HuH-7 (cell line): ENCODE data around the gene MUC2.

ENCODE experiments used
- DNase-seq: peaks from one replicate; pipeline ENCODE4 v3.0.0; 2011; ENCODE audit warnings: low spot score

MUC2 gene

DNA sequence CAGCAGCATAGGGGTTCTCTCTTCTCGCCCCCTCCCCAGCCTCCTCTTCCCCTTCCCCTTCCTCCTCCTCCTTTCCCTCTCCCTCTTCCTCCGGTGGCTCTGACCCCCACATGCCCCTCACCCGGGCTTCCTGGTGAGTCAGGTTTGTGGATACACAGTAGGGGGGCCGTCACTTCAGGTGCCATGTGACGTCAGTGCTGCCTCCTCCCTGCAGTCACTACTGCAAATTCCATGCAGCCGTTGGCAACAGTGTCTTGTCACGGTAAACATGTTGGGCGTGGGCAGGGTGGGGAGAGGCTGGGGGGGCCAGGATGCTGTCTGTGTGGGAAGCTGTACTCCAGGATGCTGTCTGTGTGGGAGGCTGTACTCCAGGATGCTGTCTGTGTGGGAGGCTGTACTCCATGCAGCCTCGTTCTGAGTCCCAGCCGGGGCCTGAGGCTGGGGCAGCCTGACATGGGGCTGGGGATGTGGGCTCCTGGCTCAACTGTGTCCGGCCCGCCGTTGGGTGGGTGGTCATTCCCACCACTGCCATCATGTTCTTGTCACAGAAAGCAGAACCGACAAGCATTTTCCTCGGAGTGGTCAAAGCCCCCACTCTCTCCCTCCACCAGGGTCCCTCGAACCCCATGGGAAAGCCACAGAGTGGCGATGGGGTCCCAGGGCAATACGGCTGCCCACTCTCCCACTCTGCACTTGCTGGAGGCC is 2.4 kb upstream of the MUC2 start:
- DNase-seq, result no peak

DNA sequence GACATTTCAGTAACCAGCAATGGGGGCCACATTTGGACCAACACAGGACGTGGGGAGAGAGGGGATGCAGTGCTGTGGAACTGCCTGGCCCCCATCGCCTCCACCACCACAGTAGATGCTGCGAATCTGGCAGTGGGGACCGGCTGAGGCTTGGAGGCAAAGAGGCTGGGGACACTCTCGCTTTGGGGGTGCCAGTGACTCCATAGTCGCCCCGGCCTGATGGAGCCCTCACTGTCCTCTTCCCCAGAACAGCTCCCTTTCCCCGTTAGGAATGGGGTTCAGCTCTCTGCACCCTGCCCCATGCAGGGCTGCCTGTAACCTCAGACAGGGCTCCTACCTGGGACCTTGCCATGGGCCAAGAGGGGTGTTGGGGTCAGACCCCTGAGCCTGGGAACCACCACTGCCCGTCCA is 1.8 kb upstream of the MUC2 start:
- no peak for DNase-seq

DNA sequence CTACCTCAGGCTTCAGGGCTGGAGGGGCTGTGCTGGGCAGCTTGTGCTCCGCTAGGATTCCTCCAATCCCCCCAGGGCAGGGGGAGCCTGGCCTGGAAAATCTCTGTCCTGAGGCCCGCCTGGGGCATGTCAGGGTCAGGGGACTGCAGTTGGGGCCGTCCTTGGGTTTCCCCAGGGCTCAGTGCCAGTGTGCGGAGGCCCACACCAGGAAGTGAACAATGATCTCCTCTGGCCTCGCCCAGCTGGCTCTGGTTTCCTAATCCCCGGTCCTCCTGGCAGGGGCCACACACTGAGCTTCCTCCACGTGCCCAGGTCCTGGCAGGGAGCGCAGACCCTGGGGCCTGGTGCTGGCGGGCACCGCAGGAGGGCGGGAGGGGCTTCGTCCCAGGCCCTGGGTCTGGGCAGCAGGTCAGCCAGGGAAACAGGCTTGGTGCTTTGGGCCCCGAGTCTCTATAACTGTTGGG is 1.4 kb upstream of the MUC2 start:
- DNase-seq, result no peak

DNA sequence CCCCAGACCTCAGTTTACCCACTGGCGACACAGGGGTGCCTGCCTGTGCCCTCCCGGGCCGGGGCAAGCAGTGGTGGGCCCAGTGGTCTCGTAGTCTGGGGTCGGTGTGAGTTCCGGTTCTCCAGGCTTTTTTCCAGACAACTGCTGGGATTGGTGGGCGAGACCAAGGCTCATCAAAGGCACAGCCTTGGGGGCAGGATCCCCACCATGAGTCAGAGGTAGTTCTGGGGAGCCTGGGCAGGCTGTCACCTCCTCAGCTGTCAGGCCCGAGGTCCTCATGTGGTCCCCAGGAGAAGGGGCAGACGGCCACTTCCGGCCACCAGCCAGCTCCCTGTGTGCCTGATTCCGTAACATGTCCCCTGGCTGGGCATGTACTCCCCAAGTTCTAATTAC is 827 bp upstream of the MUC2 start:
- no peak for DNase-seq

DNA sequence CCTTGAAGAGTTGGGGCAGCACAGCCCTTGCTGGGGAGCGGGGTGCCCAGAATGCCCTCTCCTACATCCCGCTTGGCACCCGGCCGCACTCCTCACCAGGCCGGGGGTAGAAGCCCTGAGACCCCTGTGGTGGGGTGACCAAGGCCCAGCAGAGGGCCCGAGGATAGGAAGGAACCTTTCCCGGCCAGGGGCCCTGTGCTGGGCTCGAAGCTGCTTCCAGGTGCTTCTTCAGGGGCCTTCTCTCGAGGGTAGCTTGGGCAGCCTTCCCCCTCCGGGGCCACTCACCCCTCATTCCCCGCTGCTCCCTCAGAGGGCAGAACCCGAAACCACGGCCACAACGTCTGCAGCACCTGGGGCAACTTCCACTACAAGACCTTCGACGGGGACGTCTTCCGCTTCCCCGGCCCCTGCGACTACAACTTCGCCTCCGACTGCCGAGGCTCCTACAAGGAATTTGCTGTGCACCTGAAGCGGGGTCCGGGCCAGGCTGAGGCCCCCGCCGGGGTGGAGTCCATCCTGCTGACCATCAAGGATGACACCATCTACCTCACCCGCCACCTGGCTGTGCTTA is 752 bp downstream of the MUC2 start:
- no peak for DNase-seq

DNA sequence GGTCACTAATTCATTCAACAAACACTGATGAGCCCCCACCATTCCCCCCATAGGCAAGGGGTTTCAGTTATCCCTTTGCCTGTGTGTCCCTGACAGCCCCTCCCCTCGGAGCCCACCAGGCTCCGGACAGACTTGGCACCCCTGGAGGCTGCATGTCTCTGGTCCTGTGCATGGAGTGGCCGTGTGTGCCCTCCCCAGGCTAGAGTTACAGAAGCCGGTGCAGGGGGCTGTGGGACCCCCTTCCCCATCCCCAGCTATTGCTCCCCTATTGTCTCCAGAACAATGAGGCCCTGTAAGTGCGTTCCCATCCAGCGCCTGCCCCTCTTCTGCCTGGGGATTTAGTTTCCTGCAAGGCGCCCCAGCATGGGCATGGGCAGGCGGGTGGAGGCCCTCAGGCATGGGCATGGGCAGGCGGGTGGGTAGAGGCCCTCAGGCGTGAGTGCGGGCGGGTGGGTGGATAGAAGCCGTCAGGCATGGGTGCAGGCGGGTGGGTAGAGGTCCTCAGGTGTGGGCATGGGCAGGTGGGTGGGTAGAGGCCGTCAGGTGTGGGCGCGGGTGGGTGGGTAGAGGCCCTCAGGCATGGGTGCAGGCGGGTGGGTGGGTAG is 1.5 kb downstream of the MUC2 start:
- no peak for DNase-seq

DNA sequence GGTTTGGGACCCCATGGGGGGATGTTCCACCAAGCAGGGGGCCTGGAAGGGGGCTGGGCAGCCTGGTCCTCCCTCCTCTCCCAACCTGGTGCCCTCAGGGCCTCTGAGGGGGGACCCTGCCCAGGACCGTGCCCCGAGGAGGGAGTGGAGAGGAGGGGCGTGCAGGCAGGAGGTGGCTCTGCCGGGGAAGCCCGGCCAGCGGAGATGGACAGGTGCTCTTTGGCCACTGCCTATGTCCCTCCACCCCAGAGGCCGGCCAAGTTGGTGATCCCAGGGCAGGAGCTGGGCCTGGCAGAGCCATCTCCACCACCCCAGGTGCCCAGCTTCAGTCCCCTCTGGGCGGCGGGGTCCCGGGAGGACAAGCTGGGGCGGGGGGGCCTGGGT is 2.4 kb downstream of the MUC2 start:
- DNase-seq, result no peak

DNA sequence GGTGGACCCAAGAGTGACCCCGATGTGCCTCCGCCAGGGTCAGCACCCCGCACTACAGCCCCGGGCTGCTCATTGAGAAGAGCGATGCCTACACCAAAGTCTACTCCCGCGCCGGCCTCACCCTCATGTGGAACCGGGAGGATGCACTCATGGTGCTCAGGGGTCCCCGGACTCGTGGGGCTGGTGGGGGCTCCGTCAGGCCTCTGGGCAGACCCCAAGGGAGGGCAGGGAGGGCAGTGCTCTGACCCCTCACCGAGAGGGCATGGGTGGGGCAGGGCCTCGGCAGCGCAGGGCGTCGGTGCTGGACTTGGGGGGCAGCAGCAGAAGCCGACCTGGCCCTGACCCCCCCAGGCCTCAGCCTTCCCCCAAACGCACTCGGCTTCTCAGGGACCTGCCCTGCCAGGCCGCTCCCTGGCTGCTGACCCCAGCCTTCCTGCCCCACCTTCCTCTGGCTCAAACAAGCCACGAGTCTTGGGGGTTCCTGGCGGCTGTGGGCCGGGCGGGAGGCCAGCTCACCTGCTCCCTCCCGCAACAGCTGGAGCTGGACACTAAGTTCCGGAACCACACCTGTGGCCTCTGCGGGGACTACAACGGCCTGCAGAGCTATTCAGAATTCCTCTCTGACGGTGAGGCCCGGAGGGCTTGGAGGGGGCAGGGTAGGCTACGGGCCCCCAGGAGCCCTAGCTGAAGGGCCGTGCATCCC is 2.9 kb downstream of the MUC2 start:
- DNase-seq, result no peak

DNA sequence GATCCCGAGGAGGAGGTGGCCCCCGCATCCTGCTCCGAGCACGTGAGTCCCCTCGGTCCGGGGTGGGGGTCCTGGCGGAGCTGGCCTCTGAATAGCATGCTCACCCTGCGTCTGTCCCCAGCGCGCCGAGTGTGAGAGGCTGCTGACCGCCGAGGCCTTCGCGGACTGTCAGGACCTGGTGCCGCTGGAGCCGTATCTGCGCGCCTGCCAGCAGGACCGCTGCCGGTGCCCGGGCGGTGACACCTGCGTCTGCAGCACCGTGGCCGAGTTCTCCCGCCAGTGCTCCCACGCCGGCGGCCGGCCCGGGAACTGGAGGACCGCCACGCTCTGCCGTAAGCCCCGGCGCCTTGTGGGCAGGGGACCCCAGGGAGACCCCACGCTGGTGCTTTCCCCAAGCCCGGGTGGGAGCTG is 3.5 kb downstream of the MUC2 start:
- DNase-seq, result no peak

DNA sequence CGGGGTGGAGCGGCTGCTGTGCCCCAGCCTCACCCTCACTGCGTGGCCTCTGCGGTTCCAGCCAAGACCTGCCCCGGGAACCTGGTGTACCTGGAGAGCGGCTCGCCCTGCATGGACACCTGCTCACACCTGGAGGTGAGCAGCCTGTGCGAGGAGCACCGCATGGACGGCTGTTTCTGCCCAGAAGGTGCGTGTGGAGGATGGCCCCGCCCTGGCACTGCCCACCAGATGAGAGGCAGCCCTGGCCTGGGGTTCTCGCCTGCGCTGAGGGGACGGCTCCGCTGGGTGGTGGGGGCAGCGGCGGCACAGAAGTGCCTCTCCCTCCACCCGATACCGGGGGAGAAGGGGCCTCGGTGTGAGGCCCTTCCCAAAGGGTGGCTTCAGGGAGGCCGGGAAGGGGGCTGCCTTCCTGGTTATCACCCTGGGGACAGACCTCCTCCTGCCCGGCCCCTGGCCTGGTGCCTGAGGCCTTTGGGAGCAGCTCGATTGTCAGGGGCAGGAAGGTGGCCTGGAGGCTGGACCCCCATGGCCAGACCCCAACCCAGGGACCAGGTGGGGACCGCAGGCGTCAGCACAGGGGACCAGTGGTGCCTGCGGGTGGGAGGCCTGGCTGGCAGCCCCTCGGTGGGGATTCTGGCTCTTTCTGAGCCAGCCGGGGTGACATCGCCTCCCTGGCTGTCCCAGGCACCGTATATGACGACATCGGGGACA is 7.1 kb downstream of the MUC2 start:
- no peak for DNase-seq

DNA sequence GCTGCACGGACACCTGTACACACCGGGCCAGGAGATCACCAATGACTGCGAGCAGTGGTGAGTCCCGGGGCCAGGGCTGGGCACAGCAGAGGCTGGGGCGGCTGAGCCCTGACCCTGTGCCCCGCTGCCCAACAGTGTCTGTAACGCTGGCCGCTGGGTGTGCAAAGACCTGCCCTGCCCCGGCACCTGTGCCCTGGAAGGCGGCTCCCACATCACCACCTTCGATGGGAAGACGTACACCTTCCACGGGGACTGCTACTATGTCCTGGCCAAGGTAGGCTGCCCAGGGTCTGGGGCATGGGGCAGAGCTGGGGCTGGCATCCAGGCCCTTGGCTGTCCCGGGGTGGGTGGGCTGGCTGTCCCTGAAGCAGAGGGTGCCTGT is 7.7 kb downstream of the MUC2 start:
- DNase-seq, result no peak

DNA sequence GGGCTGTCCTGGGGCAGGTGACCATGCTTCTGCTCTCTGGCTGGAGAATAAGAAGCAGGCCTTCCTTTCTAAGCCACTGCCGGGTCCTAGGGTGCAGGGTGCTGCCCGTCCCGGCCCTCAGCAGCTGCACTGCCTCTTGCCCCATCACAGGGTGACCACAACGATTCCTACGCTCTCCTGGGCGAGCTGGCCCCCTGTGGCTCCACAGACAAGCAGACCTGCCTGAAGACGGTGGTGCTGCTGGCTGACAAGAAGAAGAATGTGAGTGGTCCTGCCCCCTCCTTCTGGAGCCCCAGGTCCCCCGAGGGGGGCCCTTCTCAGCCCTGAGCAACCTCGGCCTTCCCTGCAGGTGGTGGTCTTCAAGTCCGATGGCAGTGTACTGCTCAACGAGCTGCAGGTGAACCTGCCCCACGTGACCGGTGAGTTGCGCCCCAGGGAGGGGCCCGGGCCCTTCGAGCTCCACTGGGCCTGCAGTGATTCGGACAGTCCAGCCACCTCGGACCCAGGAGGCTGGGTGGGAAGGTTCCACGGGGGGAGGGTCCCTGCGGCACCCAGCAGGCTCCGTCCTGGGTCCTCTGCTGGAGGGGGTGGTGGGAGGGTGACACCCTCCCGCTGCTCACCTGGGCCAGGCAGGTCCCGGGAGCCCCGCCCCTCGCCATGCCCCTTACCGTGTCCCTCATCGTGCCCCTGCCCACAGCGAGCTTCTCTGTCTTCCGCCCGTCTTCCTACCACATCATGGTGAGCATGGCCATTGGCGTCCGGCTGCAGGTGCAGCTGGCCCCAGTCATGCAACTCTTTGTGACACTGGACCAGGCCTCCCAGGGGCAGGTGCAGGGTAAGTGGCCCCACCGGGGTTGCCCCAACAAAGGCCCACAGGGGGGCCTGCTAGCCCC is 8.3 kb downstream of the MUC2 start:
- DNase-seq, result no peak

DNA sequence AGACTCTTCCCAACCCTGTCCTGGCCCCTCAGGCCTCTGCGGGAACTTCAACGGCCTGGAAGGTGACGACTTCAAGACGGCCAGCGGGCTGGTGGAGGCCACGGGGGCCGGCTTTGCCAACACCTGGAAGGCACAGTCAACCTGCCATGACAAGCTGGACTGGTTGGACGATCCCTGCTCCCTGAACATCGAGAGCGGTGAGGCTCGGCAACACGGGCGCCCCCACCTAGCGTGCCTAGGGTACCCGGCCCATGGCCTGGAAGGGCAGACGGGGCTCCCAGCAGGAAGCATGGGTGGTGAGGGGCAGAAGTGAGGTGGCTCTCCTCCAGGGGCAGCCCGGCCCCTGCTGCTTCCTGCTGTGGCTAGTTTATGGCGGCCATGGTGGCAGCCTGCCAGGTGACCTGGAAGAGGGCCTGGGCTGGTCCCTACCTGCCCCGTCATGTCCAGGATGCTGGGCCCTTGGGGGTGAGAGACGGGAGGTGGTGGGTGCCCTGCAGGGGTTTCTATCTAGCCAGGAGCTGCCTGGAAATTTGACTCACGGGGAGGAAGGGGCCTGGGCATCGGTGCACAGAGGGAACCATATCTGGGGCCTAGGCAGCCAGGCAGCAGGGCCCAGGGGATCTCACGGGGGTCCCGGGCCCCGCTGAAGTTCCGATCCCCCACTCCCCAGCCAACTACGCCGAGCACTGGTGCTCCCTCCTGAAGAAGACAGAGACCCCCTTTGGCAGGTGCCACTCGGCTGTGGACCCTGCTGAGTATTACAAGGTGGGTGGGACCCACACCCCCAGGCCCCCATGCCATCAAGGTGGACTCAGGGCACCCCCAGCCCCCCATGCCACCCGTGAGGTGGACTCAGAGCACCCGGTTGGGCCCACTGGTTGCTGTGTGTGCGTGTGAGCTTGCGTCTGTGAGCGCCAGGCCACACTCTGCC is 9.2 kb downstream of the MUC2 start:
- DNase-seq, result no peak

DNA sequence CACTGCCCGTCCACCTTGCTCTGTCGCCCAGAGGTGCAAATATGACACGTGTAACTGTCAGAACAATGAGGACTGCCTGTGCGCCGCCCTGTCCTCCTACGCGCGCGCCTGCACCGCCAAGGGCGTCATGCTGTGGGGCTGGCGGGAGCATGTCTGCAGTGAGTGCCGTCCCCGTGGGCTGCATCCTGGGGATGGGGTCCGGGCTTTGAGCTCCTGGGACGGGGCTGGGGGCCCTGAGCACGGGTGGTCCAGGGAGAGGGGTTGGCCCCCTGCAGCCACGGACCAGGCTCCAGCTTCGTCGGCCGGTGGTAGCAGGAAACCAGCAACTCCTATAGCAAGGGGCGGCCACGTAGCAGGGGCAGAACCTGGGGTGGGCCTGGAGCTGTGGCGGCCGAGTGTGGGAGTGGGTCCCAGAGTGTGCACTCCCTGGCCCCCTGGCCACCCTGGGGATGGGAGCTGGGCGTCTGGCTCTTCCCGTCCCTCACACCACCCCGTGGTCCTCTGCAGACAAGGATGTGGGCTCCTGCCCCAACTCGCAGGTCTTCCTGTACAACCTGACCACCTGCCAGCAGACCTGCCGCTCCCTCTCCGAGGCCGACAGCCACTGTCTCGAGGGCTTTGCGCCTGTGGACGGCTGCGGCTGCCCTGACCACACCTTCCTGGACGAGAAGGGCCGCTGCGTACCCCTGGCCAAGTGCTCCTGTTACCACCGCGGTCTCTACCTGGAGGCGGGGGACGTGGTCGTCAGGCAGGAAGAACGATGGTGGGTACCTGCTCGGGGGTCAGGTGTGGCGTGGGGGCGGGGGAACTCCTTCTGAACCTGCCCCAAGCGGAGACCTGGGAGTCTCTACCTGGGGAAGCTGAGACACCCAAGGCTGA is 10.1 kb downstream of the MUC2 start:
- DNase-seq, result no peak

DNA sequence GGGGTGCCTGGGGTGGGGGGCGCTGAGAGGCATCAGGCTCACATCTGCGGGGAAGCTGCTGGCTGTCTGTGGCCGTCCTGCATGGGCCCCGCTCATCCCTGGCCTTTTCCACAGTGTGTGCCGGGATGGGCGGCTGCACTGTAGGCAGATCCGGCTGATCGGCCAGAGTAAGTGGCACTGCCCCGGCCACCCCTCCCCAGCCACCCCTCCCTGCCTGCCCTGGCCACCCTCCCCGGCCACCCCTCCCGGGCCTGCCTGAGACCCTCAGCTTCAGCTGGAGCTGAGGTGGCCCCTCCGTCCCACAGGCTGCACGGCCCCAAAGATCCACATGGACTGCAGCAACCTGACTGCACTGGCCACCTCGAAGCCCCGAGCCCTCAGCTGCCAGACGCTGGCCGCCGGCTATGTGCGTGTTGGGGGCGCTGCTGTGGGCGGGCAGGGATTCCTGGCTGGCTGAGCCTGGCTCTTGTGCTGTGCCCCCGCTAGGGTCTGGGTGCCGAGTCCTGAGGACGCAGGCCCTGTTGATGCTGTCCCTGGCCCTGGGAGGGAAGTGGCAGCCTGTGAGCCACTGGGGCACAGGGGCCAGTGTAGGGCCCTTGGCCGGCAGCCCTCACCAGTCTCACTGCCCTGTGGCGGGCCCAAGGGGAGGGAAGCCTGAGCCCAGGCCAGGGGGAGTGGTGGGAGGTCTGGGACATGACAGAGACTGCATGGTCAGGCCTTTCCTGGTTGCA is 10.9 kb downstream of the MUC2 start:
- DNase-seq, result no peak

DNA sequence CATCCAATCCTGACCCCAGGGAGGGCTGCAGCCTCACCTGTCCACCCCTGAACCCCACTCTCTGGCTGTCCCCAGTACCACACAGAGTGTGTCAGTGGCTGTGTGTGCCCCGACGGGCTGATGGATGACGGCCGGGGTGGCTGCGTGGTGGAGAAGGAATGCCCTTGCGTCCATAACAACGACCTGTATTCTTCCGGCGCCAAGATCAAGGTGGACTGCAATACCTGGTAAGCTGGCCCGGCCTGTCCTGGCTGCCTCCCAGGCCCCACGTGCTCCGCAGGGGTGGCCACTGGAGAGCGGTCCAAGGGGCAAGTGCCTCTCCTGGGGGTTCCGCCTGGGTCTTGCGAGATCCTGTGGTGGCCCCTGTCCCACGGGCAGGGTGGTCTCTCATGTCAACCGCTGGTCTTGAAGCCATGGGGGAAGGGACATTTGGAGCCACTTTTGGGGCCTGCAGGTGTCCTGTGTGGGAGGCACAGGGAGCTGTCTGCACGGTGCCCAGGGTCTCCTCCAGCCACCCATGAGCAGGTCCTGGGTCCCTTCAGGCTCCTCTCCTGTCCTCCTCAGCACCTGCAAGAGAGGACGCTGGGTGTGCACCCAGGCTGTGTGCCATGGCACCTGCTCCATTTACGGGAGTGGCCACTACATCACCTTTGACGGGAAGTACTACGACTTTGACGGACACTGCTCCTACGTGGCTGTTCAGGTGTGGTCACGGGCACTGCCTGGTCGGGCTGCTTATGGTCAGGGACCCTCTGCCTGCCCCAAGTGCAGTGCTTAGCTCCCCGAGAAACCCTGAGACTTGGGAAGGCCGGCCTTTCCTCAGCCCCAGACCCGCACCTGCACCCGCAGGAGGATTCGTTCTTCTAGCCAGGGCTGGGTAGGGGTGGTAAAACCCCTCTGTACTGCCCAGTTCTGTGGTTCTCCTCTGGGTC is 11.8 kb downstream of the MUC2 start:
- DNase-seq, result no peak

DNA sequence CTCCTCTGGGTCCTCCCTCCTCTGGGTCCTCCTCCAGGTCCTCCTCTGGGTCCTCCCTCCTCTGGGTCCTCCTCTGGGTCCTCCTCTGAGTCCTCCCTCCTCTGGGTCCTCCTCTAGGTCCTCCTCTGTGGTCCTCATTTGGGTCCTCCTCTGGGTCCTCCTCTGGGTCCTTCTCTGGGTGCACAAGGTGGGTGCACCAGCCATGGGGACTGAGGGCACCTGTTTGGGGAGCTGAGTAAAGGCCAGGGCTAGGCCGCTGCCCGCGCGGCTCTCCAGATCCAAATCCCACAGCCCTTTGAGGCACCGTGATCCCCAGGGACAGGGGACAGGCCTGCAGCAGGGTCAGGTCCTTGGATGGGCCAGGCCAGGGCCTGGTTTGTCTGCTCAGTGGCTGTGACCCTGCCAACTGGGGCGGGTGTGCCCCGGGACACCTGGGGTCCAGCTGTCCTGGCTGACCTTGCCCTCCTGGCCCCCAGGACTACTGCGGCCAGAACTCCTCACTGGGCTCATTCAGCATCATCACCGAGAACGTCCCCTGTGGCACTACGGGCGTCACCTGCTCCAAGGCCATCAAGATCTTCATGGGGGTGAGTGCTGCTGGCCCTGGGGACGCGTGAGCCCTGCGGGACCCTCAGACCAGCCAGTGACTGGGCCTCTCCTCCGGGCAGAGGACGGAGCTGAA is 12.7 kb downstream of the MUC2 start:
- no peak for DNase-seq
